ENCODE results near the gene SHD.

SHD gene

DNA sequence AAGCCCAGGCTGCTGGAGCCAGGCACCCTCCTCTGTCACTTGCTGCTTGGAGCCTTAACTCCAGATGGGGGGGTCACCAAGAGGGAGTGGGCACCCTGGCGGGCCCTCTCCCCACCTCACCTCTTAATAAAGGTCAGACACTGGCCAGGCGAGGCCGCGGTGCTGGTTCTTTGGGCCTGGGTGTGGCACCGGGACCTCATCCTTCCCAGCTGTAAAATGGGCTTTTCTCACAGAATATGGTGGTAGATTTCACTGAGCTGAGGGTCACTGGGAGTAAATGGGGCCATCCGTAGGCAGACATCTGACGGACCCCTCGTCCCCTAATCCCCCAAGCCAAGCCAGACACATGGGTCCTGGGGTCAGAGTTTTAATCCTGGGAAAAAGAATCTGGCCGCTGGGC lies 44.6 kb downstream of the SHD start:
- no peak for TF ChIP-seq EZH2 (IDR thresholded peaks at IDR 0.05; ENCODE audit: borderline replicate concordance, low read length)
- H3F3A ChIP-seq (ENCODE audit: insufficient read depth, low read length): no peaks in the 10 kb centered on the region
- no peaks in the 10 kb centered on the region for H3K27me3 ChIP-seq (ENCODE audit: insufficient read depth, low read length)
- H3K4me2 ChIP-seq (ENCODE audit: low read length): no peak overlapping the region
- no peaks in the 10 kb centered on the region for H4K20me1 ChIP-seq (ENCODE audit: insufficient read depth, low read length)
- no peak overlapping the region for H3K27ac ChIP-seq (ENCODE audit: low read depth, low read length, poor library complexity, severe bottlenecking)
- no peaks in the 10 kb centered on the region for H3K79me2 ChIP-seq (ENCODE audit: insufficient read depth, low read length)
- no peak overlapping the region for H3K9ac ChIP-seq (ENCODE audit: low read length)
- H3K9me2 ChIP-seq (ENCODE audit: low read depth, low read length): no peaks in the 10 kb centered on the region
- no peaks in the 10 kb centered on the region; the same call in 1 of the 2 replicates for H3K9me3 ChIP-seq (ENCODE audit: low read length)
- no peaks in the 10 kb centered on the region for H3K4me1 ChIP-seq (ENCODE audit: insufficient read depth, low read length, severe bottlenecking)
- H2AFZ ChIP-seq (ENCODE audit: low read length): no peak overlapping the region
- no peak overlapping the region for H3K4me3 ChIP-seq (ENCODE audit: low read depth, low read length, poor library complexity, severe bottlenecking)
- H3K36me3 ChIP-seq (ENCODE audit: insufficient read depth, low read length): no peaks in the 10 kb centered on the region

DNA sequence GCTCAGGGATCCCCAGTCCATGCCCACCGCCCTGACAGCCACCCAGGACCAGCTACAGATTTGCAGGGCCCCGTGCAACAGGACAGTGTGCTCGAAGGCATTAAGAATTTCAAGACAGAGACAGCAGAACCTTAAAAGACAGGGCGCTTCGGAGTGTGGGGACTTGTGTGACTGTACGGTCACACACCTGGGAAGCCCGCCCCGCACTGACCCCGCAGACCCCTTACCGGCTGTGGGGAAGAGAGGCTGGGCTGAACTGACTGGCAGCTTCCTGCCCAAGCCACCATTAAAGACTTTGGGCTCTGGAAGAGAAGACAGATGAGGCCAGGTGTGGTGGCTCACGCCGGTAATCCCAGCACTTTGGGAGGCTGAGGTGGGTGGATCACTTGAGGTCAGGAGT lies 45.2 kb downstream of the SHD start:
- no peak overlapping the region for H3K27ac ChIP-seq (ENCODE audit: low read depth, low read length, poor library complexity, severe bottlenecking)
- no peaks in the 10 kb centered on the region for H3K36me3 ChIP-seq (ENCODE audit: insufficient read depth, low read length)
- H2AFZ ChIP-seq (ENCODE audit: low read length): no peak overlapping the region
- no peaks in the 10 kb centered on the region for H3K79me2 ChIP-seq (ENCODE audit: insufficient read depth, low read length)
- H3K4me2 ChIP-seq (ENCODE audit: low read length): no peak overlapping the region
- H3K4me3 ChIP-seq (ENCODE audit: low read depth, low read length, poor library complexity, severe bottlenecking): no peak overlapping the region
- no peaks in the 10 kb centered on the region for H3F3A ChIP-seq (ENCODE audit: insufficient read depth, low read length)
- no peaks in the 10 kb centered on the region for H3K4me1 ChIP-seq (ENCODE audit: insufficient read depth, low read length, severe bottlenecking)
- TF ChIP-seq, protein P1, sequence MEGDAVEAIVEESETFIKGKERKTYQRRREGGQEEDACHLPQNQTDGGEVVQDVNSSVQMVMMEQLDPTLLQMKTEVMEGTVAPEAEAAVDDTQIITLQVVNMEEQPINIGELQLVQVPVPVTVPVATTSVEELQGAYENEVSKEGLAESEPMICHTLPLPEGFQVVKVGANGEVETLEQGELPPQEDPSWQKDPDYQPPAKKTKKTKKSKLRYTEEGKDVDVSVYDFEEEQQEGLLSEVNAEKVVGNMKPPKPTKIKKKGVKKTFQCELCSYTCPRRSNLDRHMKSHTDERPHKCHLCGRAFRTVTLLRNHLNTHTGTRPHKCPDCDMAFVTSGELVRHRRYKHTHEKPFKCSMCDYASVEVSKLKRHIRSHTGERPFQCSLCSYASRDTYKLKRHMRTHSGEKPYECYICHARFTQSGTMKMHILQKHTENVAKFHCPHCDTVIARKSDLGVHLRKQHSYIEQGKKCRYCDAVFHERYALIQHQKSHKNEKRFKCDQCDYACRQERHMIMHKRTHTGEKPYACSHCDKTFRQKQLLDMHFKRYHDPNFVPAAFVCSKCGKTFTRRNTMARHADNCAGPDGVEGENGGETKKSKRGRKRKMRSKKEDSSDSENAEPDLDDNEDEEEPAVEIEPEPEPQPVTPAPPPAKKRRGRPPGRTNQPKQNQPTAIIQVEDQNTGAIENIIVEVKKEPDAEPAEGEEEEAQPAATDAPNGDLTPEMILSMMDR (IDR thresholded peaks at IDR 0.05; ENCODE audit: low read length): no peak
- TF ChIP-seq EZH2 (IDR thresholded peaks at IDR 0.05; ENCODE audit: borderline replicate concordance, low read length): no peak
- no peaks in the 10 kb centered on the region for H4K20me1 ChIP-seq (ENCODE audit: insufficient read depth, low read length)
- no peaks in the 10 kb centered on the region for H3K27me3 ChIP-seq (ENCODE audit: insufficient read depth, low read length)
- H3K9ac ChIP-seq (ENCODE audit: low read length): no peak overlapping the region
- H3K9me3 ChIP-seq (ENCODE audit: low read length): no peaks in the 10 kb centered on the region; the same call in 1 of the 2 replicates
- H3K9me2 ChIP-seq (ENCODE audit: low read depth, low read length): no peaks in the 10 kb centered on the region

DNA sequence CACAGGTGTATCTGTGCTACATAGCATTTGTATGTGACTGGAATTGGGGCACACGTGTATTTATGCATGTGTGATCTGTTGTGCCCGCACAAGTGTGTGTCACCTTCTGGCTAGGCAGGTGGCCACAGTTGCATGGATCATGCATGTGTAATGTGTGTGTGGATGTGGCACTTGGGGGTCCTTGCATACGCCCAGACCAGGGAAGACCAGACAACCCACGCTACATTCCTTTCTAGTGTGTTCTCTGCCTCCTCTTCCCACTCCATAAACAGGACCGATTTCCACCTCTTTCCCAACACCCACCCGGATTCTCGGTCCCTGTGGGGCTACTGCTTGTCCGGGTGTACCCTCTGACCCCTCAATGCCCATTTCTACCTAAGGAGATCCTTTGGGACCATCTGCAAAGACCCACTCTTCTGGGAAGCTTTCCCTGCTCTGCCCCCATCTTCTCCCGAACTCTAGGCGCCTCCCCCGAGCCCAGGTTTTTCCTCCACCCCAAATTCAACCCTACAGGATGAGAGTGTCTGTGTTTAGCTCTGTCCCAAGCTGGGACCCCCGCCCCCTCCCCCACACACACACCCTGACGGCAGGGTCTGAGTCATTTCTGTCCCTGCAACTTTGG lies 47.3 kb downstream of the SHD start:
- no peaks in the 10 kb centered on the region for H3K9me3 ChIP-seq (ENCODE audit: low read length)
- no peaks in the 10 kb centered on the region for H3K9me2 ChIP-seq (ENCODE audit: low read depth, low read length)
- no peaks in the 10 kb centered on the region for H3K27me3 ChIP-seq (ENCODE audit: insufficient read depth, low read length)
- H3K4me3 ChIP-seq (ENCODE audit: low read depth, low read length, poor library complexity, severe bottlenecking): no peak overlapping the region
- no peak overlapping the region for H3K4me2 ChIP-seq (ENCODE audit: low read length)
- H3K4me1 ChIP-seq (ENCODE audit: insufficient read depth, low read length, severe bottlenecking): no peaks in the 10 kb centered on the region
- no peaks in the 10 kb centered on the region for H3F3A ChIP-seq (ENCODE audit: insufficient read depth, low read length)
- H4K20me1 ChIP-seq (ENCODE audit: insufficient read depth, low read length): no peaks in the 10 kb centered on the region
- no peak overlapping the region for H2AFZ ChIP-seq (ENCODE audit: low read length)
- no peak overlapping the region for H3K27ac ChIP-seq (ENCODE audit: low read depth, low read length, poor library complexity, severe bottlenecking)
- no peaks in the 10 kb centered on the region for H3K36me3 ChIP-seq (ENCODE audit: insufficient read depth, low read length)
- no peak overlapping the region for H3K9ac ChIP-seq (ENCODE audit: low read length)
- TF ChIP-seq, protein P1 (IDR thresholded peaks at IDR 0.05; ENCODE audit: low read length): no peak
- TF ChIP-seq EZH2 (IDR thresholded peaks at IDR 0.05; ENCODE audit: borderline replicate concordance, low read length): no peak
- no peaks in the 10 kb centered on the region for H3K79me2 ChIP-seq (ENCODE audit: insufficient read depth, low read length)

DNA sequence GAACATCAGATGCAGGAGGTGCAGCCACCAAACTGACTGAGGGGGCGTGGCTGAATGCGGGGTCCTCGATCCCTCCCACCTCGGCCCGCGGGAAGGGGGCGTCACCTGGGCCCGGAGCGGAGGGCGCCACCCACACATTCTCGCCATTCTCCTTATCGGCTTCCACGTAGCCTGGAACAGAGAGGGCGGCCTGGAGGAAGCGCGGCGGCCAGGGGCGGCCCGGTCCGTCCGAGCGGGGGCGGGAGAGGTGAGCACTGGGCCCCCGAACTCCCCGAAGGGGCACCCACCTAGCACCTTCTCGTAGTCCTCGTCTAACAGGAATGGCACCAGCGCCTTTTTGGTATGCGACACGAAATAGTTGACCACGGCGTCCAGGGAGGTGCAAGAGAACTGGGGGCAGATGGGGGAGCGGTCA lies 47.8 kb downstream of the SHD start:
- no peaks in the 10 kb centered on the region for H3K79me2 ChIP-seq (ENCODE audit: insufficient read depth, low read length)
- no peak overlapping the region for H3K27ac ChIP-seq (ENCODE audit: low read depth, low read length, poor library complexity, severe bottlenecking)
- H3K9me3 ChIP-seq (ENCODE audit: low read length): no peaks in the 10 kb centered on the region
- TF ChIP-seq, protein P1 (IDR thresholded peaks at IDR 0.05; ENCODE audit: low read length): no peak
- TF ChIP-seq EZH2 (IDR thresholded peaks at IDR 0.05; ENCODE audit: borderline replicate concordance, low read length): no peak
- H3K4me2 ChIP-seq (ENCODE audit: low read length): no peak overlapping the region
- H4K20me1 ChIP-seq (ENCODE audit: insufficient read depth, low read length): no peaks in the 10 kb centered on the region
- H3K9me2 ChIP-seq (ENCODE audit: low read depth, low read length): no peaks in the 10 kb centered on the region
- no peaks in the 10 kb centered on the region for H3K36me3 ChIP-seq (ENCODE audit: insufficient read depth, low read length)
- no peaks in the 10 kb centered on the region for H3F3A ChIP-seq (ENCODE audit: insufficient read depth, low read length)
- no peaks in the 10 kb centered on the region for H3K27me3 ChIP-seq (ENCODE audit: insufficient read depth, low read length)
- H2AFZ ChIP-seq (ENCODE audit: low read length): no peak overlapping the region
- H3K4me1 ChIP-seq (ENCODE audit: insufficient read depth, low read length, severe bottlenecking): no peaks in the 10 kb centered on the region
- no peak overlapping the region for H3K9ac ChIP-seq (ENCODE audit: low read length)
- no peak overlapping the region for H3K4me3 ChIP-seq (ENCODE audit: low read depth, low read length, poor library complexity, severe bottlenecking)
